ENCODE measurements around the gene SLC2A4.

The SLC2A4 gene

DNA sequence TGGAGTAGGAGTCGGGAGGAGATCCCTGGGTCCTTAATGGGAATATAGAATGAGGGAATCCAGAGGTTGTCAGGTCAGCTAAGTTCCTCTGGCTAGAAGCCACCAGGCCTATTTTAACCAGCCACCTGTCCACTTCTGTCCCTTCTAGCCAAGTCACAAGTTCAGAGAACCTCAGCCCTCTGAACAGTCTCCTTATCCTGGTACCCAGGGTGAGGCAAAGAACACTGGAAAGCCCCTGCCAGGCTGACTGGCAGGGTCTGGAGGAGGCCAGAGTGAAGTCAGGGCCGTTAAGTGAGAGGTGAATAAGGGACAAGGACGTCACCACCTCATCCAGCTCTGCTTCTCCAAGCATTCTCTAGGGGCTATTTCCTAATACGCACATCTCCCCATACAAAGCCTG lies 32.7 kb upstream of the SLC2A4 start:
- DNase-seq (ENCODE audit: low spot score): no peak

DNA sequence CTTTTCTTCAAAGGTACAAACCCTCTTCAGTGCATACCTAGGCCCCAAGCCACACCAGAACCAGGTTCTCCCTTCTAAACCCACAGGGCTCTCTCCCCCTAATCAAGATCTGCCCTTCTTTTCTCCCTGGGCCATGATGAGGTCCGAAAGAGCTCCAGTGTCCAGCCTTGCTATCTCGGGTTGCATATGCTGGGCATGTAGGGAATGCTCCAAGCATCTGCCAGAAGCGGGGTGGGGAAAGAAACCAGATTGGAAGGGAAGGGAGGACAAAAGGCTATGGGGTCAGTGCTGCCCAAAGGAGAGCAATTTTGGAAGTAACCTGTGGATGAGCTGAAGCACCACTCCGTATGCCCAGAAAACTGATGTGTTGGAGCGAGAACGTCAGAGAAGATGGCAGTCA lies 32.3 kb upstream of the SLC2A4 start:
- DNase-seq (ENCODE audit: low spot score): no peak

DNA sequence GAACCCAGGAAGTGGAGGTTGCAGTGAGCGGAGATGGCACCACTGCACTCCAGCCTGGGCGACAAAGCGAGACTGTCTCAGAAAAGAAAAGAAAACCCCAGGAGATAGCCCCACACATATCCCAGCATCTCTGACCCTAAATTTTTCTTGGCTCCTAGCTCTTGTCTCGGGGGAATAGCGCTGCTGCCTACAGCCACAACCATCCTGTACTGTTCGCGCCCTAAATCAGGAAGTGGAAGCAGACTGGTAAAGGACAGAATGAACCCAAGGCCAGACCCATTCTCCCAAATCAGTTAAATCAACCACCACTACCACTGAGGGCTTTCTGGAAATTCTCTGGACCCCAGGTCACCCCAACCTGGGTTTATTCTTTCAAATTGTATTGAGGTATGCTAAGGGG lies 31.7 kb upstream of the SLC2A4 start:
- DNase-seq (ENCODE audit: low spot score): no peak

DNA sequence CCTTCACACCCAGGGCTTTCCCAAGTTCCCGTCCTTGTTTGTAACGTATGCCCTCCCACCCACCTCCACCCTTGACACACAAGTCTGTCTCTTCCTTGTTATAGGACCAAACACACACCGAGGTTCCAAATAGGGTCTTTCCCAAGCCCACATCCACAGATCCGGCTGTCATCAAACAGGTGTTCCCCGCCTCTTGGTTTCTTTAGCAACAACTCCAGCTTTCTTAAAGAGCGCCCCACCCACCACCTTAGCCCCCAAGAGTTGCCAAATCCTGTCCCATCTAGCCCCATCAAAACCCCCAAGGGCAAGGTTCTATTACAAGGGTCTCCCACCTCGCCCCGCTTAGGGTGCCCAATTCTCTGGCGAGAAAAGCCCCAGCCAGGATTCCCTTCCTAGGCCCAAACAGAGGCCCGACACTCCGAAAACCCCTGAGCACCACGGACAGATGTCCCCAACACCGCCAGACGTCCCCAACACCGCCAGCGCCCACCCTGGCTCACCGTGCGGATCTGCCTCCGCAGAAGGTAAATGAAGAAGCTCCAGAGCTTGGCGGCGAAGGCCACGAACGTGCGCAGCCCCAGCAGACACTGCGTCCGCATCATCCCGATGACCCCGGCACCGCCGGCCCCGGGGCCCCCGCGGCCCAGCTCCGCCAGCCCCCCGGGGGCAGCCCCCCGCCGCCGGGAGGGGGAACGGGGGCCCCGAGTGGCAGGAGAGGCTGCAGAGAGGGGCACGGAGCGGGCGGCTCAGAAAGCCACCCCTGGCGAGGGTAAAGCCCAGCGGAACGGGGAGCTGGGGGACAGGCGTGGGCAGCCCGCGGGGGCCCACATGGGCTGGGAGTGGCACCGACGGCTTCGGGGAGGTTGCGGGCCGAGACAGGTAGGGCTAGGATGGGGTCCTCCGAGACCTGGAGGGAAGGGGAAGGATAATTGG lies 30.6 kb upstream of the SLC2A4 start:
- DNase-seq (ENCODE audit: low spot score): no peak

DNA sequence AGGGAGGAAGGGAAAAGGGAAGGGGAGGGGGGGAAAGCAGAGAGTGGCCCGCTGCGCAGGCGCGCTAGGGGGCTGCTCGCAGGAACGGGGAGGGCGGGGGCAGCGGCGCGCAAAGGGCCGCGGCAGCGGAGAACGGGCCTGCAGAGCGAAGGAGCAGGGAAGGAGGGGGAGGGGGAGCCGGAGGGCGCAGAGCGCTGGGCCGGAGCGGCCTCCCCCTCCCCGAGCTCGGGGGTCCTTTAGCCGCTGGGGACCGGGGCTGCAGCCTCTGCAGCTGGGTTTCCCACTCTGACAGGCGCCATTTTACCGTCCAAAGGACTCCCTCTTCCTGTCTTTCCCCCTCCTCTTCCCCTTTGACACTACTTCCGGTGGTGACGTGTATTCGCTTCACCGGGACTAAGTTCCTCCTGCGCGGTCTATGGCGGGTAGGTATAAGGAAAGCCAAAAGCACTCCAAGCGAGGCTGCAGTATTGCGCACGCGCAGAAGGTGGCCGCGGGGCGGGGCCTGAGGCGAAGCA lies 29.8 kb upstream of the SLC2A4 start, which contains the start of gene CTDNEP1:
Gene CTDNEP1 (minus strand): TSS at position 74 of the 515 bp plus-strand sequence. CDS start 438 bp downstream, outside the sequence.
- DNase-seq (ENCODE audit: low spot score): peak; percentile 100

GRCh38 chr17:7252176-7253043 lies 29.1 kb upstream of the SLC2A4 start, which contains the start of gene ELP5:
Gene ELP5 (plus strand): TSS chr17:7252215. CDS start chr17:7252551, 336 bp downstream.
- DNase-seq (ENCODE audit: low spot score): peak; percentile 93

DNA sequence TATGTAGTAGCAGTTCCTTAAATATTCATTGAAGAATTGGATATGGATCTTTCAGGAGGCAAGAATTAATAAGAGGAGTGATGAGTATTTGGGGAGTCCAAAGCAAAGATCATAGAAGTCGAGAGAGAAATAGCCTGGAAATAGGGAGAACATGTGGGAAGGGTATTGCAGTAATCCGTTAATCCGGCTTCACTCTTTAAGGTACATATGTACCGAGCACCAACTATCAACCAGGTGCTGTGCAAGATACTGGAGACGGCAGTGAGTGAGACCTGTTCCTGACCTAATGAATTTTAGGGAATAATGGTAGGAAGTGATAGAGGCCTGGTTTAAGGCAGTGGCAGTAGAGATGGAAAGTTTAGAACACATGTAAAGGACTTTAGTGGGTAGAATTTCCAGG lies 28.4 kb upstream of the SLC2A4 start:
- no peak for DNase-seq (ENCODE audit: low spot score)

DNA sequence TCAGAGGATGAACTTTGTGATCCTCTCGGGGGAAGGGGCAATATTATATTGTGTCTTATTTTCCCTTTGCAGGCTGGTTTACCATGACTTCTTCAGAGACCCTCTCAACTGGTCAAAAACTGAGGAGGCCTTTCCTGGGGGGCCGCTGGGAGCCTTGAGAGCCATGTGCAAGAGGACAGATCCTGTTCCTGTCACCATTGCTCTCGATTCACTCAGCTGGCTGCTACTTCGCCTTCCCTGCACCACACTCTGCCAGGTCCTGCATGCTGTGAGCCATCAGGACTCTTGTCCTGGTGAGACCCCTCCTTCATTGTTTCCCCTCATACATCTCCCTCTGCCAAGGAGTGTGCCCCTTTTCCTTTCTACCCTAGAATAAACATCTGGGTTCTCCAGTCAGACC lies 27.0 kb upstream of the SLC2A4 start:
- DNase-seq (ENCODE audit: low spot score): no peak

DNA sequence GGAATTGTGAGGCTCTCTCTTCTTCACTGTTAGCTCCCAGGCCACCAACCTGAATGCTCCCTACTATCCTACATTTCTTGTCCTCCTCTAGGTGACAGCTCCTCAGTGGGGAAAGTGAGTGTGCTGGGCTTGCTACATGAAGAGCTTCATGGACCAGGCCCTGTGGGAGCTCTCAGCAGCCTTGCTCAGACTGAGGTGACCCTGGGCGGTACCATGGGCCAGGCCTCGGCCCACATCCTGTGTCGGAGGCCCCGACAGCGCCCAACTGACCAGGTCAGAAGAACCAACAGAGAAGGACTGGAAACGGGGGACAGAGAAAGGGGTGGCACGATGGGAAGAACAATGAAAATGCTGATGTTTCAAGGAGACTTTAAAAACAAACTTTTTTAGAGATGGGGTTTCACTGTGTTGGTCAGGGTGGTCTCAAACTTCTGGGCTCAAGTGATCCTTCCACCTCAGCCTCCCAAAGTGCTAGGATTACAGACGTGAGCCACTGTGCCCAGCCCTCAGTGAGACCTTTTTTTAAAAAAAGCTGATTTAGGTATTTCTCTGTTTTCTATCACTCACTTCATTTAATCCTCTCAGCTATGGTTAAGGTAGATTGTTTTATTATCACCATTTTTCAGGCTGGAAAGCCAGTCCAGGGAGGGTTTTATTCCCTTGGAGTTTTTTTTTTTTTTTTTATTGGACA lies 24.6 kb upstream of the SLC2A4 start:
- DNase-seq (ENCODE audit: low spot score): no peak

DNA sequence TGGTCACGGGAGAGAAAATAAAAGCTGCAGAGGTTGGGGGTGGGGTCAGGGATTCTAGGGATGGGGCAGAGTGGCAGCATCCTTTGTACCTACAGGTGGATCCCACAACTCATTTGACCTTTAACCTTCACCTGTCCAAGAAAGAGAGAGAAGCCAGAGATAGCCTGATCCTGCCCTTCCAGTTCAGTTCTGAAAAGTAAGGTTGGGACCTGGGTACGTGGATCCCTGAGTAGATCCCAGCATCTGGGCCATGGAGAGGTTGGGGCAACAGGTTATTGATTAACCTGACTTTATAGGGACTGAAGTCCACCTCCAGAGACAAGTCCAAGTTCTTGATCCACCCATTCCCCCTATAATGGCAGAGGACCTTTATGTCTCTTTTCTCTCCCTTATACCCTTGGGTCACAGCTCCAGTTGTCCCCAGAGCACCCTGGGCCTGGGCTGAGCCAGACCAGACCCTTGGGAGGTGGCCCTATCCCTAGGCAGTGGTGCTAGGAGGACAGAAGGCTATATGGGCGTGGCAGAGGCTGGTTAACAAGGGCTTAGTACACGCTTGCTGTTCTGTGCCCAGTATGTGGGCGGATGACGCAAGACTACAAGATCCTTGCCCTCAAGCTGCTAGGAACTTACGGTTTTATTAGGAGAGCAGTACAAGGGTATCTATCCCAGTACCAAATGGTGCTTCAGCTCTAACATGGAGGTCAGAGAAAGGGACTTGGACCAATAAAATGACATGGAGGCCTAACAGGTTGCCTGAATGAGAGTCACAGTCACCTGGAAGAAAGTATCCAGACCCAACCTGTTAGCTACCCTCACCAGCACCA lies 22.6 kb upstream of the SLC2A4 start:
- DNase-seq (ENCODE audit: low spot score): no peak

DNA sequence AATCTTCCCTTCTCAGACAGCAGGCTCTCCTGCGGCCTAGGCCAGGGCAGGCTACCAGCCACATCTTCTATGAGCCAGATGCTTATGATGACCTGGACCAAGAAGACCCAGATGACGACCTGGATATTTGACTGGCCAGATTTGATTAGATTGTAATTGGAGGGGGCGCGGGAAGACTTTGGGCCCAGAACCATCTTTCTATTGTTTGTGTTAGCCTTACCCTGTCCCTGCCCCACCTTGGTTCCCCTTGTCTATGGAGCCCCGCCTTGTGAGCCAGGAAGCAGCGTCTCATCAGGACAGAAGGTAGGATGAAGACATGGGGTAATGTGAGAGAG lies 22.0 kb upstream of the SLC2A4 start:
- no peak for DNase-seq (ENCODE audit: low spot score)

- no peak for DNase-seq (ENCODE audit: low spot score)
Observed at GRCh38 chr17:7260151-7260550, 21.4 kb upstream of the SLC2A4 start.

GRCh38 chr17:7260651-7261378 lies 20.7 kb upstream of the SLC2A4 start:
- DNase-seq (ENCODE audit: low spot score): no peak

- no peak for DNase-seq (ENCODE audit: low spot score)
Observed at GRCh38 chr17:7261379-7262191, 19.9 kb upstream of the SLC2A4 start.

- DNase-seq (ENCODE audit: low spot score): no peak
Observed at GRCh38 chr17:7262192-7262934, 19.2 kb upstream of the SLC2A4 start, which contains the start of gene CLDN7. Gene CLDN7 (minus strand): TSS chr17:7262478. CDS start chr17:7262043, 435 bp downstream.

DNA sequence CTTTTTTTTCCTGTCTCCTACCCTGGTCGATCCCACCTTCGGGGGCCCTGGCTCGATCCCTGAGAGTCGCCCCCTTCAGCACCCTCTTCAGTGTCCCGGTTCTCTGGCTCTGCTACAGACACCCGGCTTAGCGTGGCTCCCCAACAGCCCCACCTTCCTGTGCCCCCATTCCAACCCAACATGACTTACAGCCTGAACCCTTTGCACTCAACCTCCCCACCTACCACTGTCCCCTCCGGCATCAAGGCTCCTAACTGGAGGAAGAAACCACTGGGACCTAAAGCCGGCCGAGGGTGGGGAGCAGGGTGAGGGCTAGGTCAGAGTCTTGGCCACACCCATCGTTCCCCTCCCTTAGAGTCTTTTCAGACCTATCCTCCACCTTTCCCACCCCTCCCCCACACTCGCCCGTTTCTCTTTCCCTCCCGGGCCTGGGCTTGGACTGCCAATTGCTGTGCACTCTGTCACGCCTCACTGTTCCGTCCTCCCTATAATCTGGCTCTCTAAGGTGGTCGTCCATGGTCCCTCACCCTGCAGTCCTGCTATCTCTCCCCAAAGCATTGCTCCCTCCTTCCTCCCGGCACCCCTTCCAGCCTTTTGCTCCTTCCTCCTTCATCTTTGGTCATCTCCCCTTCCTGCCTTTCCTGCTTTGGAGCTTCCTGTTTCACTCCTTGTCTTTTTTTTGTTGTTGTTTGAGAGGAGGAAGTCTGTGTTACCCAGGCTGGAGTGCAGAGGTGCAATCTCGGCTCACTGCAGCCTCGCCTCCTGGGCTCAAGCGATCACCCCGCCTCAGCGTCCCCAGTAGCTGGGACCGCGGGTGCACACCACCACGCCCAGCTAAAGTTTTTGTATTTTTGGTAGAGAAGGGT lies 18.4 kb upstream of the SLC2A4 start:
- no peak for DNase-seq (ENCODE audit: low spot score)

DNA sequence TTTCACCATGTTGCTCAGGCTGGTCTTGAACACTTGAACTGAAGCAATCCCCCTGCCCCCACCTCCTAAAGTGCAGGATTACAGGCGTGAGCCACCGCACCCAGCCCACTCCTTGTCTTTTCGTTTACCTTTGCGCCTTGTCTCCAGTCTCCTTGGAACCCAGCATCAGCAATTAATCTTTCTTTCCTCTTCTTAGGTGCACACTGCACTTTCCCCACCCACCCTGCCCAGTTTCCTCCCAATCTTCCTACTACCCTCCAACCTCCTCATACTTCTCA lies 17.8 kb upstream of the SLC2A4 start:
- no peak for DNase-seq (ENCODE audit: low spot score)

- DNase-seq (ENCODE audit: low spot score): no peak
Observed at GRCh38 chr17:7266784-7267183, 14.7 kb upstream of the SLC2A4 start.

All from activated CD4-positive, alpha-beta T cell treated with anti-CD3 and anti-CD28 coated beads, Interleukin-2, Interleukin-4, amounts not matched to agents 100 ng/mL and 50 ng/mL, durations not matched to agents 16 hours and 8 hours (primary cell).